ENCODE results near the gene GLIS1.

DNA sequence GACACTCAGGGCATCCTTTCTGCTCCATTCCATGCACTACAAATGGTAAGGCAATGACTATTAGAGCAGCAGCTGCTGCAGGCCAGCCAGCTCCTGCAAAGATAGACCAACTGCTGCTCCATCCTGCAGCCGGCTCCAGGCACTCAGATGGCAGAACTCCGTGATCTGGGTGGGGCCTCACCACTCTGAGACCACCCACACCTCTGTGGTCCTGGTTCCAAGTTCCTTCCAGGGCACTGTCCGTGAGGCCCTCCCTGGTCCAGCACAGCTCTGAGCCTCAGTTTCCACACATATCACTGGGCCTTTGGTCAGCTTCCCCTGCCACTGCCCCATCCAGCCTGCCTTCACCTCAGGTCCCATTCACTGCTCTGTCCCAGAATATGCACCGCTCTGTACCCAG is 165.0 kb downstream of the GLIS1 start:
- TF ChIP-seq, protein P1, sequence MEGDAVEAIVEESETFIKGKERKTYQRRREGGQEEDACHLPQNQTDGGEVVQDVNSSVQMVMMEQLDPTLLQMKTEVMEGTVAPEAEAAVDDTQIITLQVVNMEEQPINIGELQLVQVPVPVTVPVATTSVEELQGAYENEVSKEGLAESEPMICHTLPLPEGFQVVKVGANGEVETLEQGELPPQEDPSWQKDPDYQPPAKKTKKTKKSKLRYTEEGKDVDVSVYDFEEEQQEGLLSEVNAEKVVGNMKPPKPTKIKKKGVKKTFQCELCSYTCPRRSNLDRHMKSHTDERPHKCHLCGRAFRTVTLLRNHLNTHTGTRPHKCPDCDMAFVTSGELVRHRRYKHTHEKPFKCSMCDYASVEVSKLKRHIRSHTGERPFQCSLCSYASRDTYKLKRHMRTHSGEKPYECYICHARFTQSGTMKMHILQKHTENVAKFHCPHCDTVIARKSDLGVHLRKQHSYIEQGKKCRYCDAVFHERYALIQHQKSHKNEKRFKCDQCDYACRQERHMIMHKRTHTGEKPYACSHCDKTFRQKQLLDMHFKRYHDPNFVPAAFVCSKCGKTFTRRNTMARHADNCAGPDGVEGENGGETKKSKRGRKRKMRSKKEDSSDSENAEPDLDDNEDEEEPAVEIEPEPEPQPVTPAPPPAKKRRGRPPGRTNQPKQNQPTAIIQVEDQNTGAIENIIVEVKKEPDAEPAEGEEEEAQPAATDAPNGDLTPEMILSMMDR (conservative IDR thresholded peaks at IDR 0.05 in 1 of 2, IDR thresholded peaks at IDR 0.05 in 1 of 2; ENCODE audit: extremely low read depth in 1 of 2, insufficient read depth in 1 of 2, low read depth in 1 of 2, low read length in 2 of 2), result no peak
- no peak for TF ChIP-seq EZH2 (IDR thresholded peaks at IDR 0.05; ENCODE audit: borderline replicate concordance, low read length)

Measured in mammary epithelial cell (primary cell).